ENCODE measurements around the gene ANXA9.
A peak's percentile ranks its signal among the peaks of the same experiment; 100 is the strongest.

ANXA9 gene

DNA sequence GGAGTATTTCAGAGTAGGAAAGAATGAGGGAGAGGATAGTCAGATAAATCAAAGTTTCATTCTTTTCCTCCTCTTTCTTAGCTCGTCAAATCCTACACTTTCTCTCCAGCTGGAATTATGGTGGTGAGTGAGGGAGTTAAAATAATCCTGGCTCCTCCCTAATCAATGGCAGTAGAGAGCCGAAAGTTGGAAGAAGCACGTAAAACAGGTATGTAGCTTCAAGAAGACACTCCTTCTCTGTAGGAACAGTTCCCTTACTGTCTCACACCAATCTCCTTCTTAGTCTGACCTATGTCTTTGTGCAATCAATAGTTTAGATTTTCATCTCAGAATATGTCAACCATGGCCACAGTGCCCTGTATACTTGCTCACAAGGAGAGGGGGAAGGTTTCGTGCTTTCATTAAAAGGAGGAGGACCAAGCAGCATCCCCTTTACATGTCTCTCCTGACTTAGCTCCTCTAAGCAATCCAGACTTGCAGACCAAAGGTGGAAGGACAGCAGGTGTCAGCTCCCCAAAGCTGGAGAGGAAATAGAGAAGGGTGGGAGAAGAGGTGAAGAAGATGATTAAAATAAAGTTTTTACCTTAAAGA lies 23.7 kb downstream of the ANXA9 start:
- peak; percentile 38 for DNase-seq

DNA sequence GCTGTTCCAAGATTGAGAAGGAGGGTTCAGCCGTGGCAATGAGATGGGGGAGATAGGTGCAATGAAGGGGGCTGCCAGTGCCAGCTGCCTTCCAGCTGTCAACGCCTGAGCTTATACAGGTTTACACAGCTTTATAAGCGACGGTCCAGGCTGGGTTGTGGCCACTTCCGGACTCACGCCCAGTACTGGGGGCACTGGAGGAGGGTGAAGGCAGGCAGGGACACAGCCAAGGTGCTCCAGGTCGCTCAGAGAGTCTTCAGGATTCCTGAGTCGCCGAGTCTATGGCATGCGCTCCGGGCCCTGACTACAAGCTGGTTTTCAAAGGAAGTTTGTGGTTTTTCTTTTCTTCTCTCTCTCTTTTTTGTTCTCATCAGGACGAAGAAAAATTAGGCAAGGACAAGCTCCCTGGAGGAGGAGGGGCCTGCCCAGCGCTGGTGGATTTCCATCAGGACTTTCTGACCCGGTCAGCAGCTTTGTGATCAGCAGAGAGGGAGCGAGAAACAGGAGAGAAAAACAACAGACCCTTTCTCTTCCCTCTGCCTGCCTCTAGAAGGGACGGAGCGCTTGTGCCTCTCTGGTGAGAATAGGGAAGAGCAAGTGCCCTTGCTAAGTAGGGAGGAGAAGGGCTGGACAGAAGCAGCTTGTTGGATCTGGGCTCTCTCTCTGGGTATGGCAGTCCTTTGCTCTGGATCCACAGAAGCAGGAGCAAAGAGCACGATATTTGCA lies 24.4 kb downstream of the ANXA9 start, which contains the start of gene MINDY1:
MINDY1 (minus strand) TSS at position 576 of the 726 bp plus-strand sequence. CDS start 4,285 bp downstream, outside the sequence.
- peak; percentile 88 for DNase-seq

DNA sequence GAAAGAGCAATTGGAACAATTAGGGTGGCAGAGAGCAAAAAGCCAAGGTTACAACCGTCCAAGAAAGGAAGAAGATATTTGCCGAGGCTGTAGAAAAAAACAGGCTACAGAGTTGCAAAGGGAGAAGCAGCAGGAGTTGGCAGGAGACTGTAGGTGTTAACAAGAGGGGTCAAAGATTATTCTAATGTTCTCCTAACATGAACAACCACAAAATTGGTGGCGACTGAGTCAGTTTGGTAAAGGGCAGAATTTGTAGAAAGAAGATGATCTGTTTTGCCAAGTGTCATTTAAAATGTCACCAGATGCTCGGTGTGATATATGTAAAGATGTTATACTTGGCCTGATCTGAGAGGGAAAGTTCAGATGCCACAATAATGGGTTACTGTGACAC lies 25.8 kb downstream of the ANXA9 start:
- DNase-seq, result peak; percentile 69

DNA sequence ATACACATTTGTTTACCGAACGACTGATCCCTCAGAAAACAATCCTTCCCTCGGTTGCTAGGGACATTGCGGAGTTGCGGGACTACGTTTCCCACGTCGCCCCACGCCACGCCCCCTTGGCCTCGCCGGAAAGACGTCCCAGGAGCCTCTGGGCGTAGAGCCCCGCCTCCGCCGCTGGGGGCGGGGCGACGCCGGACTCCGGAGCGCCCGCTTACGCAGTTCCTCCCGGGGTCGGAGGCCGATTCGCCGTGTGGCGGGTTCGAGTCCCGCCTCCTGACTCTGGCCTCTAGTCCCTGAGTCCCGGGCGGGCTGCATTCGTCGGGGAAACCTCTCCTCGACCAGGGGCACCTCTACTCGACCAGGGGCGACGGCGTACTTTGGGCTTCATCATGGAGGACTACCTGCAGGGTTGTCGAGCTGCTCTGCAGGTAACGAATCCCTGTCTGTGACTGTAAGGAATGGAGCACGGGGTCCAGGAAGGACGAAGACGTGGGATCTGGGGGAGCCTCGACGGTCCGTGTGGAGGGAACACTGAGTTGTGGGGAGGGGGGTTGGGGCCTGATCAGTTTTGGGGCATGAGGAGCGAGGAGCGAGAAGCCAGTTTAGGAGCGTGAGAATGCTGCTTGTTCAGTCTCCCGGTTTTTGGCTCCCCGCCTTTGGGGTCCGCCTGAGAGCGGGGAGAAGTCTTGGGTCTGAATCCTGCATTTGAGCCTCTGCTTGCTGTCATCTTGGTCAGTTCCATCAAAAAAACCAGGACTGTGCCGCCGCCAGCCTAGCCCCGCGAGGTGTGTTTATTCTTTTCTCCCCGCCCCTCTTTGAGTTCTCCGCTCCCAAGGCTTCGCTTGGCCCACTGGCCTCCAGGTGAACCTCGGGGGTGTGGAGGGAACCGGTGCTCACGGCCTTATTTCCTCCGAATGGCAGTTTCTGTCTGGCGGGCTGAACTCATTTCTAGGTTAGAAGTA lies 26.4 kb downstream of the ANXA9 start, which contains the start of gene PRUNE1:
PRUNE1 (plus strand) TSS at position 206 of the 962 bp plus-strand sequence; CDS start at position 390, 184 bp downstream.
- DNase-seq, result peak; percentile 97

DNA sequence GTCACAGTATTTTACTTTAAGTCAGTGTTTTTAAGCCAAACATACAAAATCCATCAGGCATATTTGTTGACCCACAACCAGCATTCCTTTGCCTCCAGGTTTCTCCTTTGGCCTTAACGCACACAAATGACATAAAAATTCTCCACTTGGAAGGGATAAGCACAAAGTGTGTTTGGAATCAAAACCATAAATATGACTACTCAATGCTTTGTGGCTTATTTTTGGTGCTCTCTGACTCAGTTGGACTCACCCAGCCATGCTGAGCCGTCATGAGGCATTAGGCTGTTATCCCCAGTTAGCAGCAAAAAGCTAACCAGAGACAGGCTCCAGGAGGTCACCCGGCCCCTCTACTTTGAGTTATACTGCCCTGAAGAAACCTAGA lies 27.1 kb downstream of the ANXA9 start:
- no peak for DNase-seq

DNA sequence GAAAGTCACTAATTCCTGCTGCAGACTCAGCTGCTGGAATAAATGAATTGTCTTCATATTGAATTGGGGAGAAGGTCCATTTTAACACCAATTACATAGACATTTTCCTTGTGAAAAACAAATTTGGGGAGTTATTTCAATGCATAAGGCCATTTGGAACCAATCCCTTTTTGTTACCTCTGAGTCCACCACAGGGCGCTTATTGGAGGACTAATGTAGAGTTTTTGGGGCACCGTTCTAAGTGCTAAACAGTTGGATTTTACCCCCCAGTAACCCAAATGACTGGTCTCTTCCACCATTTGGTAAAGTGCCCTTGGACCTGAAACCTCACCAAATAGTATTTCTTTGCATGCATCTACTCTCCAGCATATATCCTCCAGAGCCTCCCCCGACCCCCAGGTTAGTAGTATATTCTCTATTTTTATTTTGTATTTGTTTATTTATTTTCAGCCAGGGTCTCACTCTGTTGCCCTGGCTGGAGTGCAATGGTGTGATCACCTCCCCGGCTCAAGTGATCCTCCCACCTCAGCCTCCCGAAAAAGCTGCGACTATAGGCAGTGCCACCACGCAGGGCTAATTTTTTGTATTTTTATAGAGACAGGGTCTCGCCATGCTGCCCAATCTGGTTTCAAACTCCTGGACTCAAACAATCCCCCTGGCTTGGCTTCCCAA lies 27.7 kb downstream of the ANXA9 start:
- no peak for DNase-seq

DNA sequence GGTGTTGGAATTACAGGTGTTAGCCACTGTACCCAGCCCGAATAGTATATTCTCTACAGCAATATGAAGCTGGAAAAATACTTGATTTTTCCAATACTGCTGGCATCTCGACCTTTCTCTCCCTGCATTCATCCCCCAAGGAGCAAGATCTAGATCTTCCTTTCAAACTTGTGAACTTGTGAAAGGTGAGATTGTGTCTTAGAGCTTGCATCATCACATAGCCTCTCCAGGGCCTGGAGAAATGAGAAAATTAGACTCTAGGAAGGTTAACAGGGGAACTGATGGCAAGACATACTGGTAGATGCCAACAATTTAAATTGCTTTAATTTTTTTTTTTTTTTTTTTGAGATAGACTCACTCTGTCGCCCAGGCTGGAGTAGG lies 28.2 kb downstream of the ANXA9 start:
- no peak for DNase-seq

DNA sequence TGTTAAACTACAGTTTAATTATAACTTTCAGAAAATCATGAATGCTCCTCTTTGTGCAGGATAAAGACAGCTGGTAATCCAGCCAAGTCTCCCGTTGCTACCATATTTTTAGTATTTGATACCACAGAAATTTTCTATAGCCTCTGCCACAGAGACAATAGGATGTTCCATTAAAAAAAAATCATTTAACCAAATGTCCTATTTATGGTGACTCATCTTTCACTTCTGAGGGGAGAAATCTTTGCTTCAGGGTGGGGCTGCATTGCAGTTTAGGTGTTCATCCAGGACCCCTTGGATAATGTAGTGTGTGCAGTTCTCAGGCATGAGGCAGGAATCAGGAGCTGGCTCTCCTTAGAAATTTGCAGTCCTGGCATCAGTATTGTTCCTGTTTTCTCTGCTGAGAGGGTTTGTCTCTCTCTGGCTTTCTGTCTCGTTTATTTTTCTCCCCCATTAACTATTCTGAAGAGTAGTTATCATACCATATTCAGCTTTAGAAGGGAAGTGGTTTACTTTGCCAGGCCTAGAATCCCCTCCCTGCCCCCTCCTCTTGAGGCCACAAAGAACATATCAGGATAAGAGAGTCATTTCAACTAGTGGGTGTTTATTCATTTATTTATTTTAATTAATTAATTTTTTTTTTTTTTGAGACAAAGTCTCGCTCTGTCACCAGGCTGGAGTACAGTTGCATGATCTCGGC lies 29.2 kb downstream of the ANXA9 start:
- DNase-seq, result no peak

DNA sequence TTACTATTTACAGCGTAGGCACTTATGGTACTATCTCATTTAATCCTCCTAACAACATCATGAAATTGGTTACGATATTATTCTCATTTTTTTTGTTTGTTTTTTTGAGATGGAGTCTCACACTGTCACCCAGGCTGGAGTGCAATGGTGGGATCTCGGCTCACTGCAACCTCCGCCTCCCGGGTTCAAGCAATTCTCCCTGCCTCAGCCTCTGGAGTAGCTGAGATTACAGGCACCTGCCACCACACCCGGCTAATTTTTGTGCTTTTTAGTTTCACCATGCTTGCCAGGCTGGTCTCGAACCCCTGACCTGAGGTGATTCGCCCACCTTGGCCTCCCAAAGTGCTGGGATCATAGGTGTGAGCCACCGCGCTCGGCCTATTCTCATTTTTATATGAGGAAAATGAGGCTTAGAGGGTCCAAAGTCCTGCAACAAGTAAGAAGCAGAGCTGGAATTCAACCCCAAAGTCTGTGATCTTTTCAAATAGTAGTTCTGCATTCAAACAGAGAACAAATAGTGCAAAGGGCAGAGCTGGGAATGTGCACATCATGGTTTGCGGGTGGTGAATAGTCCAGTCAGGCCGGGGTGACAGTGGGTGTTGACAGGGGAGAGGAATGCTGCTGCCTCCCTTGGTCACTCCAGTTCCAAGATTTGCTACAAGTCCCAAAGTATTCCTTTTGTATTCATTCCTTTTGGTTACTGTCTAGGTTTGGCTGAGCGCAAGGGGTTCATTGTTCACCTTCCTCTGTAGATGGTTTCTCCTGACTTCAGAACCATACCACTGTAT lies 30.8 kb downstream of the ANXA9 start:
- DNase-seq, result no peak

DNA sequence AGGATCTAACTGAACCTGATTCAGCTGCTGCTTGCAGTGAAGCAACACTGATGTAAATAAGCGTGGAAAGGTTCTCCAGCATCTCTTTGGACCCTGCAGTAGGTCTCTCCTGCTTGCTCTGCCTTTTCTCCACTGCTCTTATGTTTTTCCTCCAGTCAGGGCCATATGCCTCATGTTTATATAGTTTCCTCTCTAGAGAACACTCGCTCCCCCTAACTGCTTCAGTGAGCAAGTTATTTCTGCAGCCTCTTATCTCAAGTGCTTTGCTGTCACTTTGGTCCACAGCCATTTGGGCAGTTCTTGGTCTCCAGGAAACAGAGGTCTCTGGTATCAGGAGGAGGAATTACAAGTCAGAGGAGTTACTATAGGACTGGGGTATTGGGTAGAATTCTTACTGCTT lies 31.4 kb downstream of the ANXA9 start:
- no peak for DNase-seq

DNA sequence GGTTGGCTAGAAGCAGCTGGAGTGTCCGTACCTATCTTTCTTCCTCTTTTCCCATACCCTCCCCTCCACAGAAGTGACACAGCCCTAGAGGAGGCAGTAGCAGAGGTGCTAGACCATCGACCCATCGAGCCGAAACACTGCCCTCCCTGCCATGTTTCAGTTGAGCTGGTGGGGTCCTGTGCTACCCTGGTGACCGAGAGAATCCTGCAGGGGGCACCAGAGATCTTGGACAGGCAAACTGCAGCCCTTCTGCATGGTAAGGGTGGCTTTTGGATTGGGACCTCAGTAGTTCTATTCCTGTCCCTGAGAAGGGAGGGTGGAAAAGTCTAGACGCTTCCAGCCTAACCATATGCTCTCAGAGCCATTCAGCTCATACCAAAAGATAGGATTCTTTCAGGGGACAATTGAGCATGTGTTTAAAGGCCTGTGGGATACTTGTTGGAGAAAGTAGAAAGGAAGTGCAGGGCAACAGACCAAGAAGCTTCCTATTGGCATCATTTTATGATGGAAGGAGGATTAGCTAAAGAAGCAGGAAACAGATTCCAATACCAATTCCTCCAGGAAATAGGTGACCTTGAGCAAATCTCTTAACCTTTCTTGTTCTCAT lies 42.6 kb downstream of the ANXA9 start:
- DNase-seq, result peak; percentile 85

DNA sequence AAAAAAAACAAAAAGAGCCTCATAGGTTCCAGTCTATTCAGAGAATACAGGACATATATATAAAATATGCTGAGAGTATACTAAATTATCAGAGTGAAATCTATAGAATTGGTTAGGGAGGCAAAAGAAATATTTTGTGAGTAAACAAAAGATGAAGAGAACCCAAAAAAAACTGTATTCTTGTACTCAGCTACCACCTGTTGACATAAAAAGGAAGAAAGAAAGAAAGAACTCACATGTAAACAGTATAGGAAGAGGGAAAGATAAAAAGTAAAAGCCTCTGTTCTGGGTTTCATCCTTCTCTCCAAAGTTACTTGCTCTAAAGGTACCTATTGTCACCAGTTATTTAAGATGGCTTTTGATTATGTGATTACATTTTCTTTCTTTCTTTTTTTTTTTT lies 44.4 kb downstream of the ANXA9 start:
- DNase-seq, result no peak

DNA sequence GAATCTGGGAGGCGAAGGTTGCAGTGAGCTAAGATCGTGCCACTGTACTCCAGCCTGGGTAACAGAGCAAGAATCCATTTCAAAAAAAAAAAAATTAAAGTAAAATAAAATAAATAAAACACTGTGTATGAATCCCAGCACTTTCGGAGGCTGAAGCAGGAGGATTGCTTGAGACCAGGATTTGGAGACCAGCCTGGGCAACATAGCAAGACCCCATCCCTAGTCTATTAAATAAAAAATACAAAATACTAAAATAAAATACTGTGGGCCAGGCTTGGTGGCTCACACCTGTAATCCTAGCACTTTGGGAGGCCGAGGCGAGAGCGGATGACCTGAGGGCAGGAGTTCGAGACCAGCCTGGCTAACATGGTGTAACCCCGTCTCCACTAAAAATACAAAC lies 50.1 kb downstream of the ANXA9 start:
- DNase-seq, result no peak

DNA sequence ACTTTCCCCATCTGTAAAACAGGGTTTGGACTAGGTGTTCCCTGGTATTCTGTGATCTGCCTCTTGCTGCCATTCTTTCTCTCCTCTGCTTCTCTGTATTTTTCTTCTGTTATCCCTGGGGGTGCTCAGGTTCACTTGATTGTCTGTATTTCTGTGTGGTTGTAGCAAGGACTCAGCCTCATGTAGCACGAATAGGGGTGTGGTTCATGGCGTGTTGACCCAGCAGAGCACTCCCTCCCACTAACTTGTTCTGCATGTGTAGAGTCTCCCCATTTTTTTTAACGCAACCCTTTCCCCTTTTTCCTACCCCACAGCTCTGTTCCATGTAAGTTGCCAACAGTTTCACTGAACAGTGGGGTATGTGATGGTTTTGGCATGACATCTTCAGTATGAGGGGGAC lies 53.1 kb downstream of the ANXA9 start:
- DNase-seq, result no peak

DNA sequence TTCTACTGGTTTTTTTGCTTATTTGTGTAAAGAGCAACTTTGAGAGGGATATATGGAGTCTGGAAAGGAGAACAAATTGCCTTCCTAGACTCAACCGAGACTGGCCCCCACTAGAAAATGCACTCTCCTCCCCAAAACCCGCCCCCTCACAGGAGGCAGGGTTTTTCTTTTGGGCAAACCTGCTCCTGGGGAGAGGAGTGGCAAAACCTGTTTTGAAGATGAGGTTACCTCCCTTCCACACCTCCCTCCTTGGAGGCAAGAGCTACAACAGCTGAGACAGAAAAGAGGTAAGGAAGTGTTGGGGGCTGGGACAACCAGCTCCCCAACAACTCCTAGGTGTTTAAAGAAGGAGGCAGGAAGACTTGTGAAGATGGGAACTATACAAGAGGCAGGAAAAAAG lies 54.3 kb downstream of the ANXA9 start, which contains the start of gene BNIPL:
BNIPL (plus strand) TSS at position 231 of the 400 bp plus-strand sequence; CDS start at position 371, 140 bp downstream.
- no peak for DNase-seq

DNA sequence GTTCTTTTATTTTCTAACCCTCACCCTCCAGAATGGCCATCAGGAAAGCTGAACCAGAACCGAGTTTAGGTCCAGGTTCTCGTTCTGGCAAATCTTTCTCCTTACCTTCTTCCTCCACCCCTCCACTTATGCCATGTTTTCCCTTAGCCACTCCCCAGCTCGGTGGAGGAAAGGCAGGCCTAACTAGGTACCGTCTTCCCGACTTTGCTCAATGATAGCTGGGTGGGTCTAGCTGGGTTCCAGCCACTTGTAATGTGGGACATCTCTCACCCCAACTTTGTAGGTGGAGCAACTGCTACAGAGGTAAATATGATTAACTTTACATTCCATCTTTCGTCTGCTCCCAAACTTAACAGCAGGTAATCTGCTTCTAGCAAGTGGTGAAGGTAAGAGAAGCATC lies 54.9 kb downstream of the ANXA9 start:
- no peak for DNase-seq

DNA sequence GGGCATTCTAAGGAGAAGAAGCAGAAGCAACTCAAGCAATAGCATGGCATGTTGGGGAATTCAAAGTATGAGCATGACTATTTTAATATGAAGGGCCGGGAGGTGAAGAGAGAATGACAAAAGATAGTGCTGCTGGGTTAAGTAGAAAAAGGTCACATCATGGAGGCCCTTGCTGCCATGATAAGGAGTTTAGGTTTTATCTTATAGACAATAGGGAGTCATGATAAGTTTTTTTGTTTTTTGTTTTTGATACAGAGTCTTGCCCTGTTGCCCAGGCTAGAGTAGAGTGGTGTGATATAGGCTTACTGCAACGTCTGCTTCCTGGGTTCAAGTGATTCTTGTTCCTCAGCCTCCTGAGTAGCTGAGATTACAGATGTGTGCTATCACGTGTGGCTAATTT lies 57.4 kb downstream of the ANXA9 start:
- DNase-seq, result no peak

DNA sequence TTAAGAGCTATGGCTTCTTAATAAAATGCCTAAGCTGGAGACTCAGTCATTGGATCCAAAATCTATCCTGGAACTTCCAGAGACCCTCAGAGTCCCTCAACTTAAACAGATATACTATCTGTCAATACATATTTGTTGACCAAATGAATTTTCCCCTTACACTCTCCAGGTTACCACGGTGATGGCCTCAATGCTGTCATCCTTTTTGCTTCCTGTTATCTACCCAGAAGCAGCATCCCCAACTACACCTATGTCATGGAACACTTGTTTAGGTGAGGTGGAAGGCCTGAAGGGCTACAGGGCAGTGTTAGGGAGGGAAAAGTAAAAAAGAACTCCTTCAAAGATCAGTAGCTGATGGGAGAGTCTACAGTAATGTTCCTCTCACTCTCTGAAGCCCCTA lies 61.1 kb downstream of the ANXA9 start:
- DNase-seq, result no peak

Data from midbrain (tissue), 1 donor.